Endothelial cell of umbilical vein (primary cell): ENCODE data around the gene EXOC6B. TPM values are rescaled to one million over a fixed set of nuclear protein-coding genes. Genes with fewer than 3 reads are reported as not detected.

ENCODE experiments used
- BruUV-seq: library from RNA; stranded (reverse); fragments of 400-500 nt; replicated peaks from 2 replicates; lab custom pipeline; 2021; lab: Mats Ljungman, UMichigan
- CTCF ChIA-PET: fragments of 300-600, 350-600 bp; sonication (Branson Sonifier 250); formaldehyde crosslinking; loops from one replicate; lab custom pipeline; 2021; ENCODE audit warnings: antibody characterized with exemption, inconsistent platforms; lab: Charles Lee
- POLR2A ChIA-PET: fragments of 300-600, 350-600 bp; sonication (Branson Sonifier 250); formaldehyde crosslinking; loops from one replicate; lab custom pipeline; 2021; ENCODE audit warnings: antibody characterized with exemption, inconsistent platforms; lab: Charles Lee
- DNase-seq: peaks from one replicate; pipeline ENCODE4 v3.0.0-alpha.2; 2011; ENCODE audit warnings: low read depth, low spot score
- FAIRE-seq: peaks from 2 replicates; lab custom pipeline; 2011; peaks lifted over from hg19 to GRCh38; lab: Jason Lieb, UNC
- H2AFZ ChIP-seq: 2 replicates; pipeline ENCODE4 v1.6.0; 2012; ENCODE audit warnings: low read depth, low read length, control low read depth, inconsistent platforms
- H3K27ac ChIP-seq: 2 replicates; pipeline ENCODE4 v1.5.1; 2011; ENCODE audit warnings: low read depth, mild to moderate bottlenecking, control low read depth, low read length, moderate library complexity; ENCODE audit not compliant: insufficient read depth
- H3K27me3 ChIP-seq, 2 experiments: 2 replicates each; pipeline versions ENCODE4 v1.6.0 to v1.6.1; 2011; ENCODE audit warnings: low read length in 2 of 2, mixed read lengths in 1 of 2; ENCODE audit not compliant: control insufficient read depth in 2 of 2, insufficient read depth in 2 of 2
- H3K36me3 ChIP-seq, 2 experiments: 2 replicates in 1 of 2; 3 replicates in 1 of 2; pipeline ENCODE4 v1.5.1; 2011; ENCODE audit warnings: low read length in 2 of 2, mild to moderate bottlenecking in 1 of 2, moderate library complexity in 1 of 2; ENCODE audit not compliant: control insufficient read depth in 2 of 2, insufficient read depth in 2 of 2; ENCODE audit errors: extremely low read depth in 1 of 2
- H3K4me1 ChIP-seq: 3 replicates; pipeline ENCODE4 v1.5.1; 2011; ENCODE audit warnings: mild to moderate bottlenecking, low read length; ENCODE audit not compliant: control insufficient read depth, insufficient read depth; ENCODE audit errors: extremely low read depth
- H3K4me2 ChIP-seq: 2 replicates; pipeline ENCODE4 v1.6.1; 2011; ENCODE audit warnings: low read length, control low read depth, mixed read lengths; ENCODE audit not compliant: insufficient read depth
- H3K4me3 ChIP-seq, 3 experiments: fragments of 200-600 bp in 1 of 3; sonication (generic), shearing (Covaris generic) in 1 of 3; replicated peaks in 1 of 3; 2 replicates each; pipeline ENCODE4 v1.5.1; 2011 to 2016; ENCODE audit warnings: control low read depth in 3 of 3, low read length in 3 of 3, mild to moderate bottlenecking in 2 of 3, inconsistent platforms in 1 of 3, low read depth in 1 of 3, moderate library complexity in 1 of 3; ENCODE audit not compliant: insufficient read depth in 1 of 3
- H3K79me2 ChIP-seq: 2 replicates; pipeline ENCODE4 v1.6.0; 2012; ENCODE audit warnings: low read length, inconsistent platforms; ENCODE audit not compliant: control insufficient read depth, insufficient read depth
- H3K9ac ChIP-seq: replicated peaks from 2 replicates; pipeline ENCODE3; 2011; ENCODE audit warnings: low read length, control low read depth; ENCODE audit not compliant: insufficient read depth; ENCODE audit errors: extremely low read depth
- H3K9me1 ChIP-seq: replicated peaks from 3 replicates; pipeline ENCODE4 v1.6.0; 2011; ENCODE audit warnings: mild to moderate bottlenecking, low read length; ENCODE audit not compliant: control insufficient read depth, insufficient read depth; ENCODE audit errors: extremely low read depth
- H3K9me3 ChIP-seq: replicated peaks from 2 replicates; pipeline ENCODE4 v1.5.1; 2012; ENCODE audit warnings: low read length, inconsistent platforms; ENCODE audit not compliant: control insufficient read depth, insufficient read depth
- H4K20me1 ChIP-seq: replicated peaks from 2 replicates; pipeline ENCODE3; 2011; ENCODE audit warnings: mild to moderate bottlenecking, low read length; ENCODE audit not compliant: control insufficient read depth, insufficient read depth; ENCODE audit errors: extremely low read depth
- CTCF ChIP-seq, 2 donors: IDR thresholded peaks; 1 replicate in 1 of 2; 2 replicates in 1 of 2; pipeline ENCODE4 v1.5.1; 2011; ENCODE audit warnings: low read length in 2 of 2, mild to moderate bottlenecking in 2 of 2, moderate library complexity in 2 of 2, control low read depth in 1 of 2, inconsistent platforms in 1 of 2, low read depth in 1 of 2; ENCODE audit not compliant: insufficient read depth in 1 of 2; ENCODE audit errors: extremely low read depth in 1 of 2
- EZH2 ChIP-seq: IDR thresholded peaks from 2 replicates; pipeline ENCODE4 v1.6.1; 2012; ENCODE audit warnings: borderline replicate concordance, low read depth, mild to moderate bottlenecking, moderate library complexity, low read length, inconsistent platforms; ENCODE audit not compliant: severe bottlenecking
- FOS ChIP-seq: IDR thresholded peaks from 2 replicates; pipeline ENCODE4 v1.6.1; 2011; ENCODE audit warnings: mild to moderate bottlenecking, low read length, moderate library complexity, borderline replicate concordance; ENCODE audit not compliant: insufficient read depth
- GATA2 ChIP-seq: IDR thresholded peaks from 2 replicates; pipeline ENCODE4 v1.7.0; 2011; ENCODE audit warnings: low read depth, mild to moderate bottlenecking, moderate library complexity, mixed read lengths, low read length; ENCODE audit not compliant: insufficient read length, insufficient read depth
- JUN ChIP-seq: IDR thresholded peaks from 2 replicates; pipeline ENCODE4 v1.6.1; 2011; ENCODE audit warnings: borderline replicate concordance, low read depth; ENCODE audit not compliant: insufficient read length, insufficient read depth
- MAX ChIP-seq: IDR thresholded peaks from 2 replicates; pipeline ENCODE4 v1.6.1; 2011; ENCODE audit not compliant: insufficient read depth, insufficient read length
- MYC ChIP-seq: IDR thresholded peaks from one replicate; pipeline ENCODE4 v1.6.1; 2011; ENCODE audit warnings: mild to moderate bottlenecking, low read depth, low read length
- POLR2A ChIP-seq: IDR thresholded peaks from 2 replicates; pipeline ENCODE4 v1.6.1; 2012; ENCODE audit warnings: low read depth, mild to moderate bottlenecking, control low read depth, low read length
- POLR2AphosphoS5 ChIP-seq: IDR thresholded peaks from 2 replicates; pipeline ENCODE4 v1.6.1; 2012; ENCODE audit warnings: low read depth, mild to moderate bottlenecking, control low read depth, low read length, moderate library complexity; ENCODE audit not compliant: insufficient read depth
- dilution Hi-C: fragments of 300-500 bp; cut with MboI; formaldehyde crosslinking; loops from one replicate; pipeline ENCODE4 v1.15.0; 2019; ENCODE audit warnings: low sequenced_read_pairs; ENCODE audit not compliant: extremely low pct_ligation_motif_present
- intact Hi-C: fragments of 100-400 bp; cut with micrococcal nuclease; formaldehyde crosslinking; loops from one replicate; pipeline ENCODE4 v1.10.0; 2022
- polyA plus RNA-seq, 4 experiments: library from polyadenylated mRNA; depleted of rRNA in 3 of 4; stranded (reverse) in 3 of 4; unstranded in 1 of 4; fragments of >200 nt; gene quantifications; 2 replicates each; pipeline versions ENCODE4 v1.2.1 to v1.2.3, GENCODE V29; 2011 to 2012; ENCODE audit warnings: missing spikeins in 1 of 4
- total RNA-seq: library from RNA; stranded (reverse); gene quantifications from 2 replicates; pipeline ENCODE4 v1.2.3, GENCODE V29; 2021

The EXOC6B gene
- total and polyA plus RNA-seq, 2 donors (not counting 3 experiments of a cell fraction or from before 2014, with no cell fraction given): 10.8 to 34.8 TPM

- peaks cover 15% of the 10 kb centered on the region for H3K79me2 ChIP-seq
- H3K9ac ChIP-seq: no peak overlapping the region
- H3K36me3 ChIP-seq: no peaks in the 10 kb centered on the region
- DNase-seq (no peak), FAIRE-seq (no peak)
- no TSS peak for BruUV-seq
- no peaks in the 10 kb centered on the region for H3K9me3 ChIP-seq
- peaks cover 12% of the 10 kb centered on the region for H3K4me1 ChIP-seq
- dilution Hi-C loops: no loop called here
- H4K20me1 ChIP-seq: no peaks in the 10 kb centered on the region
- TF ChIP-seq CTCF (IDR thresholded peaks at IDR 0.05; ENCODE audit: extremely low read depth in 1 of 2, insufficient read depth in 1 of 2, low read depth in 1 of 2, low read length in 2 of 2) (no peak), POLR2AphosphoS5 (no peak), MAX (no peak), GATA2 (no peak), EZH2 (no peak), JUN (no peak), POLR2A (no peak), FOS (no peak), MYC (no peak)
- no peak overlapping the region for H3K4me2 ChIP-seq
- ChIA-PET CTCF (interaction anchor here (1.0 to 1.3 kb wide), 2 partner anchors 9 to 40 kb away, joined by 3 read pairs; no protein-coding TSS in a partner anchor), POLR2A (no interaction called here)
- H3K27me3 ChIP-seq: no peaks in the 10 kb centered on the region
- H3K4me3 ChIP-seq: no peak overlapping the region
- H3K27ac ChIP-seq: no peak overlapping the region
- no peaks in the 10 kb centered on the region for H3K9me1 ChIP-seq
- intact Hi-C loops: no loop called here
- H2AFZ ChIP-seq: no peak overlapping the region
Measured at GRCh38 chr2:72822794-72823193, 3.0 kb downstream of the EXOC6B start.
